ENCODE results near the gene AHDC1.

AHDC1 gene

GRCh38 chr1:27647328-27647727, 43.4 kb upstream of the AHDC1 start:
- Histone ChIP-seq H3K36me3 (replicated peaks; ENCODE audit: insufficient read depth, low read length) (no peaks in the 10 kb centered on the region), H3K79me2 (ENCODE audit: low read length) (no peaks in the 10 kb centered on the region), H3K4me2 (ENCODE audit: low read depth, low read length) (no peak overlapping the region), H3K4me1 (ENCODE audit: low read length) (no peaks in the 10 kb centered on the region), H3K9ac (ENCODE audit: low read length) (no peak overlapping the region), H3K27ac (ENCODE audit: low read length) (no peak overlapping the region), H4K20me1 (ENCODE audit: insufficient read depth, low read length) (no peaks in the 10 kb centered on the region), H3K9me3 (replicated peaks; ENCODE audit: insufficient read depth, low read length) (no peaks in the 10 kb centered on the region), H2AFZ (ENCODE audit: low read length) (no peak overlapping the region), H3K9me2 (replicated peaks; ENCODE audit: insufficient read depth, low read length) (no peaks in the 10 kb centered on the region), H3F3A (ENCODE audit: insufficient read depth, low read length) (no peaks in the 10 kb centered on the region), H3K4me3 (ENCODE audit: low read length) (no peak overlapping the region), H3K27me3 (replicated peaks; ENCODE audit: insufficient read depth, low read length) (no peaks in the 10 kb centered on the region)
- no peak for DNase-seq
- no peak for TF ChIP-seq EZH2 (optimal IDR thresholded peaks at IDR 0.05; ENCODE audit: low read depth, low read length)
- no peak for TF ChIP-seq EZH2phosphoT487 (IDR thresholded peaks at IDR 0.05; ENCODE audit: low read length)
- TF ChIP-seq, protein P1, sequence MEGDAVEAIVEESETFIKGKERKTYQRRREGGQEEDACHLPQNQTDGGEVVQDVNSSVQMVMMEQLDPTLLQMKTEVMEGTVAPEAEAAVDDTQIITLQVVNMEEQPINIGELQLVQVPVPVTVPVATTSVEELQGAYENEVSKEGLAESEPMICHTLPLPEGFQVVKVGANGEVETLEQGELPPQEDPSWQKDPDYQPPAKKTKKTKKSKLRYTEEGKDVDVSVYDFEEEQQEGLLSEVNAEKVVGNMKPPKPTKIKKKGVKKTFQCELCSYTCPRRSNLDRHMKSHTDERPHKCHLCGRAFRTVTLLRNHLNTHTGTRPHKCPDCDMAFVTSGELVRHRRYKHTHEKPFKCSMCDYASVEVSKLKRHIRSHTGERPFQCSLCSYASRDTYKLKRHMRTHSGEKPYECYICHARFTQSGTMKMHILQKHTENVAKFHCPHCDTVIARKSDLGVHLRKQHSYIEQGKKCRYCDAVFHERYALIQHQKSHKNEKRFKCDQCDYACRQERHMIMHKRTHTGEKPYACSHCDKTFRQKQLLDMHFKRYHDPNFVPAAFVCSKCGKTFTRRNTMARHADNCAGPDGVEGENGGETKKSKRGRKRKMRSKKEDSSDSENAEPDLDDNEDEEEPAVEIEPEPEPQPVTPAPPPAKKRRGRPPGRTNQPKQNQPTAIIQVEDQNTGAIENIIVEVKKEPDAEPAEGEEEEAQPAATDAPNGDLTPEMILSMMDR (IDR thresholded peaks at IDR 0.05; ENCODE audit: low read length): no peak

DNA sequence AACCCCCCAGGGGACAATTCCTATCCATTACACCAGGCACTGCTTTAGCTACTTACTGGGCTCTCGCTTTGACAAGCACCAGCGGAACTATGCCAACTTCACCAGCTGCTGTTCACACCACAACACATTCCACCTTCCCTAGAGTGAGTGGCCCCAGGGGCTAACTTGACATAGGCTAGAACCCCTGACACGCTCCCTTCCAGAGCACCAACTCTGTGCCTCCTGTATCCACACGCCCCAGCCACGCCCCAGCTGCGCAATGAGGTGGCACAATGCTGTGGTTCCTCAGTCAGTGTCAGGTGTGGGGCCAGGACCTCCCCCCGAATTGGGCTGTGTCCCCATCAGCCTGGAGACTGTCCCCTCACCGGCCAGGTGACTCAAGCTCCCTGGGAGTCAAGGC, 42.7 kb upstream of the AHDC1 start:
- Histone ChIP-seq H3K36me3 (replicated peaks; ENCODE audit: insufficient read depth, low read length) (no peaks in the 10 kb centered on the region), H3F3A (ENCODE audit: insufficient read depth, low read length) (no peaks in the 10 kb centered on the region), H3K4me3 (ENCODE audit: low read length) (no peak overlapping the region), H3K4me1 (ENCODE audit: low read length) (no peaks in the 10 kb centered on the region), H3K27me3 (replicated peaks; ENCODE audit: insufficient read depth, low read length) (no peaks in the 10 kb centered on the region), H3K4me2 (ENCODE audit: low read depth, low read length) (no peak overlapping the region), H2AFZ (ENCODE audit: low read length) (no peak overlapping the region), H3K79me2 (ENCODE audit: low read length) (no peaks in the 10 kb centered on the region), H3K9me2 (replicated peaks; ENCODE audit: insufficient read depth, low read length) (no peaks in the 10 kb centered on the region), H4K20me1 (ENCODE audit: insufficient read depth, low read length) (no peaks in the 10 kb centered on the region), H3K27ac (ENCODE audit: low read length) (no peak overlapping the region), H3K9me3 (replicated peaks; ENCODE audit: insufficient read depth, low read length) (no peaks in the 10 kb centered on the region), H3K9ac (ENCODE audit: low read length) (no peak overlapping the region)
- DNase-seq: no peak
- TF ChIP-seq EZH2phosphoT487 (IDR thresholded peaks at IDR 0.05; ENCODE audit: low read length) (no peak), EZH2 (optimal IDR thresholded peaks at IDR 0.05; ENCODE audit: low read depth, low read length) (no peak)
- TF ChIP-seq, protein P1 (IDR thresholded peaks at IDR 0.05; ENCODE audit: low read length): no peak

- Histone ChIP-seq H3K9ac (ENCODE audit: low read length) (no peak overlapping the region), H3K4me1 (ENCODE audit: low read length) (no peaks in the 10 kb centered on the region), H3F3A (ENCODE audit: insufficient read depth, low read length) (no peaks in the 10 kb centered on the region)
These were observed 41.1 kb upstream of the AHDC1 start for GRCh38 chr1:27645071-27645415.

More at GRCh38 chr1:27645071-27645415, 41.1 kb upstream of the AHDC1 start:
- no peaks in the 10 kb centered on the region for H3K9me3 ChIP-seq (replicated peaks; ENCODE audit: insufficient read depth, low read length)
- no peaks in the 10 kb centered on the region for H3K9me2 ChIP-seq (replicated peaks; ENCODE audit: insufficient read depth, low read length)
- no peaks in the 10 kb centered on the region for H3K79me2 ChIP-seq (ENCODE audit: low read length)
- no peaks in the 10 kb centered on the region for H3K36me3 ChIP-seq (replicated peaks; ENCODE audit: insufficient read depth, low read length)
- H3K4me2 ChIP-seq (ENCODE audit: low read depth, low read length): no peak overlapping the region
- TF ChIP-seq, protein P1 (IDR thresholded peaks at IDR 0.05; ENCODE audit: low read length): no peak
- no peak for TF ChIP-seq EZH2 (optimal IDR thresholded peaks at IDR 0.05; ENCODE audit: low read depth, low read length)
- TF ChIP-seq EZH2phosphoT487 (IDR thresholded peaks at IDR 0.05; ENCODE audit: low read length): no peak
- H3K4me3 ChIP-seq (ENCODE audit: low read length): no peak overlapping the region
- H3K27ac ChIP-seq (ENCODE audit: low read length): no peak overlapping the region
- no peak overlapping the region for H2AFZ ChIP-seq (ENCODE audit: low read length)
- DNase-seq: no peak
- H3K27me3 ChIP-seq (replicated peaks; ENCODE audit: insufficient read depth, low read length): no peaks in the 10 kb centered on the region
- no peaks in the 10 kb centered on the region for H4K20me1 ChIP-seq (ENCODE audit: insufficient read depth, low read length)

Measured in MM.1S (cell line).